ENCODE results near the gene TRMT11. TPM values are rescaled to one million over a fixed set of nuclear protein-coding genes. Genes with fewer than 3 reads are reported as not detected.

Gene TRMT11
- total and polyA plus RNA-seq, 9 of the 15 experiments (the other 6 are each of a cell fraction or from before 2014, with no cell fraction given) = 38.8 to 88.0 (median 59.8) TPM

DNA sequence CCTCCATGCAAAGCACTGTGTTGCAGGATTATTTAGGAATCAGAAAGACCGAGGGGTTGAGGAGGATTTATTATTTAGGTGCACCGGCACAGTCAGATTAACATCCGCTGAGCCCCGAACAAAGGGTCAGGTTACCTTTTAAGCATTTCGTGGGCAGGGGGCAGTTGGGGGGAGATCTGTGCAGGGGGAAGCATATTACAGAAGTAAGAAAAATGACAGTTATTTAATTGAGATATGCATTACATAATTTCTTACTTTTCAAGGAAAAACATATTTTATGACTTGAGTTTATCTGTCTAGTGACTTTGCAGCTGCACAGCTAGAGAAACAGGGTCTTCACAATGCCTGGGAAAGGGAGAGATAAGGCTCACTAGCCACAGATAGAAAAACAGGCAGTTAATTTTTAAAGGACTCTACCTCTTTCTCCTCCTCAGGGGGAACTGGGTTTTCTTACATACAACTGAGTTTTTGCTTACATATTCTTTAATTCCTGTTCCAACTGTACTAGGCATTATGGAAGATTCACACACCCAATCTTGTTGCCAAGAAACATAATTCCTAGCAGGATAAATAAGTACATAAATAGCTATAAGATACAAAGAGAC, 31.5 kb upstream of the TRMT11 start (continued):
- TF ChIP-seq, protein P1, sequence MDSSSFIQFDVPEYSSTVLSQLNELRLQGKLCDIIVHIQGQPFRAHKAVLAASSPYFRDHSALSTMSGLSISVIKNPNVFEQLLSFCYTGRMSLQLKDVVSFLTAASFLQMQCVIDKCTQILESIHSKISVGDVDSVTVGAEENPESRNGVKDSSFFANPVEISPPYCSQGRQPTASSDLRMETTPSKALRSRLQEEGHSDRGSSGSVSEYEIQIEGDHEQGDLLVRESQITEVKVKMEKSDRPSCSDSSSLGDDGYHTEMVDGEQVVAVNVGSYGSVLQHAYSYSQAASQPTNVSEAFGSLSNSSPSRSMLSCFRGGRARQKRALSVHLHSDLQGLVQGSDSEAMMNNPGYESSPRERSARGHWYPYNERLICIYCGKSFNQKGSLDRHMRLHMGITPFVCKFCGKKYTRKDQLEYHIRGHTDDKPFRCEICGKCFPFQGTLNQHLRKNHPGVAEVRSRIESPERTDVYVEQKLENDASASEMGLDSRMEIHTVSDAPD (CRISPR knock-in tag; IDR thresholded peaks at IDR 0.05) = no peak
- TF ChIP-seq ZNF785 (CRISPR knock-in tag; IDR thresholded peaks at IDR 0.05) (no peak), DNMT1 (IDR thresholded peaks at IDR 0.05) (no peak), POLR2H (tag; IDR thresholded peaks at IDR 0.05; ENCODE audit: low read depth) (no peak), ZNF830 (CRISPR knock-in tag; IDR thresholded peaks at IDR 0.05) (no peak), POU5F1 (IDR thresholded peaks at IDR 0.05; ENCODE audit: borderline replicate concordance, low read depth, low read length, partially characterized antibody) (no peak), ETV6 (IDR thresholded peaks at IDR 0.05; ENCODE audit: borderline replicate concordance in 1 of 2, low read depth in 2 of 2, low read length in 1 of 2) (no peak), ETV6 (CRISPR knock-in tag; IDR thresholded peaks at IDR 0.05; ENCODE audit: borderline replicate concordance) (no peak), POLR3G (IDR thresholded peaks at IDR 0.05; ENCODE audit: extremely low read depth, insufficient read length, insufficient replicate concordance) (no peak), ZNF146 (CRISPR knock-in tag; IDR thresholded peaks at IDR 0.05; ENCODE audit: unreplicated experiment) (peak; percentile 57), NCOA1 (IDR thresholded peaks at IDR 0.05; ENCODE audit: low read depth) (peak; percentile 10; the same call in 1 of the 2 replicates), NCOR1 (IDR thresholded peaks at IDR 0.05) (peak; percentile 70)
- TF ChIP-seq, protein P2, sequence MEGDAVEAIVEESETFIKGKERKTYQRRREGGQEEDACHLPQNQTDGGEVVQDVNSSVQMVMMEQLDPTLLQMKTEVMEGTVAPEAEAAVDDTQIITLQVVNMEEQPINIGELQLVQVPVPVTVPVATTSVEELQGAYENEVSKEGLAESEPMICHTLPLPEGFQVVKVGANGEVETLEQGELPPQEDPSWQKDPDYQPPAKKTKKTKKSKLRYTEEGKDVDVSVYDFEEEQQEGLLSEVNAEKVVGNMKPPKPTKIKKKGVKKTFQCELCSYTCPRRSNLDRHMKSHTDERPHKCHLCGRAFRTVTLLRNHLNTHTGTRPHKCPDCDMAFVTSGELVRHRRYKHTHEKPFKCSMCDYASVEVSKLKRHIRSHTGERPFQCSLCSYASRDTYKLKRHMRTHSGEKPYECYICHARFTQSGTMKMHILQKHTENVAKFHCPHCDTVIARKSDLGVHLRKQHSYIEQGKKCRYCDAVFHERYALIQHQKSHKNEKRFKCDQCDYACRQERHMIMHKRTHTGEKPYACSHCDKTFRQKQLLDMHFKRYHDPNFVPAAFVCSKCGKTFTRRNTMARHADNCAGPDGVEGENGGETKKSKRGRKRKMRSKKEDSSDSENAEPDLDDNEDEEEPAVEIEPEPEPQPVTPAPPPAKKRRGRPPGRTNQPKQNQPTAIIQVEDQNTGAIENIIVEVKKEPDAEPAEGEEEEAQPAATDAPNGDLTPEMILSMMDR (IDR thresholded peaks at IDR 0.05 in 2 of 3, conservative IDR thresholded peaks at IDR 0.05 in 1 of 3; ENCODE audit: insufficient read depth in 2 of 3, low read depth in 1 of 3, low read length in 3 of 3) = no peak
- TF ChIP-seq, protein P3, sequence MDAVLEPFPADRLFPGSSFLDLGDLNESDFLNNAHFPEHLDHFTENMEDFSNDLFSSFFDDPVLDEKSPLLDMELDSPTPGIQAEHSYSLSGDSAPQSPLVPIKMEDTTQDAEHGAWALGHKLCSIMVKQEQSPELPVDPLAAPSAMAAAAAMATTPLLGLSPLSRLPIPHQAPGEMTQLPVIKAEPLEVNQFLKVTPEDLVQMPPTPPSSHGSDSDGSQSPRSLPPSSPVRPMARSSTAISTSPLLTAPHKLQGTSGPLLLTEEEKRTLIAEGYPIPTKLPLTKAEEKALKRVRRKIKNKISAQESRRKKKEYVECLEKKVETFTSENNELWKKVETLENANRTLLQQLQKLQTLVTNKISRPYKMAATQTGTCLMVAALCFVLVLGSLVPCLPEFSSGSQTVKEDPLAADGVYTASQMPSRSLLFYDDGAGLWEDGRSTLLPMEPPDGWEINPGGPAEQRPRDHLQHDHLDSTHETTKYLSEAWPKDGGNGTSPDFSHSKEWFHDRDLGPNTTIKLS (IDR thresholded peaks at IDR 0.05; ENCODE audit: borderline replicate concordance, low read depth) = no peak
- TF ChIP-seq, protein P4, sequence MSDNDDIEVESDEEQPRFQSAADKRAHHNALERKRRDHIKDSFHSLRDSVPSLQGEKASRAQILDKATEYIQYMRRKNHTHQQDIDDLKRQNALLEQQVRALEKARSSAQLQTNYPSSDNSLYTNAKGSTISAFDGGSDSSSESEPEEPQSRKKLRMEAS (CRISPR knock-in tag; IDR thresholded peaks at IDR 0.05) = no peak
- TF ChIP-seq, protein P5, sequence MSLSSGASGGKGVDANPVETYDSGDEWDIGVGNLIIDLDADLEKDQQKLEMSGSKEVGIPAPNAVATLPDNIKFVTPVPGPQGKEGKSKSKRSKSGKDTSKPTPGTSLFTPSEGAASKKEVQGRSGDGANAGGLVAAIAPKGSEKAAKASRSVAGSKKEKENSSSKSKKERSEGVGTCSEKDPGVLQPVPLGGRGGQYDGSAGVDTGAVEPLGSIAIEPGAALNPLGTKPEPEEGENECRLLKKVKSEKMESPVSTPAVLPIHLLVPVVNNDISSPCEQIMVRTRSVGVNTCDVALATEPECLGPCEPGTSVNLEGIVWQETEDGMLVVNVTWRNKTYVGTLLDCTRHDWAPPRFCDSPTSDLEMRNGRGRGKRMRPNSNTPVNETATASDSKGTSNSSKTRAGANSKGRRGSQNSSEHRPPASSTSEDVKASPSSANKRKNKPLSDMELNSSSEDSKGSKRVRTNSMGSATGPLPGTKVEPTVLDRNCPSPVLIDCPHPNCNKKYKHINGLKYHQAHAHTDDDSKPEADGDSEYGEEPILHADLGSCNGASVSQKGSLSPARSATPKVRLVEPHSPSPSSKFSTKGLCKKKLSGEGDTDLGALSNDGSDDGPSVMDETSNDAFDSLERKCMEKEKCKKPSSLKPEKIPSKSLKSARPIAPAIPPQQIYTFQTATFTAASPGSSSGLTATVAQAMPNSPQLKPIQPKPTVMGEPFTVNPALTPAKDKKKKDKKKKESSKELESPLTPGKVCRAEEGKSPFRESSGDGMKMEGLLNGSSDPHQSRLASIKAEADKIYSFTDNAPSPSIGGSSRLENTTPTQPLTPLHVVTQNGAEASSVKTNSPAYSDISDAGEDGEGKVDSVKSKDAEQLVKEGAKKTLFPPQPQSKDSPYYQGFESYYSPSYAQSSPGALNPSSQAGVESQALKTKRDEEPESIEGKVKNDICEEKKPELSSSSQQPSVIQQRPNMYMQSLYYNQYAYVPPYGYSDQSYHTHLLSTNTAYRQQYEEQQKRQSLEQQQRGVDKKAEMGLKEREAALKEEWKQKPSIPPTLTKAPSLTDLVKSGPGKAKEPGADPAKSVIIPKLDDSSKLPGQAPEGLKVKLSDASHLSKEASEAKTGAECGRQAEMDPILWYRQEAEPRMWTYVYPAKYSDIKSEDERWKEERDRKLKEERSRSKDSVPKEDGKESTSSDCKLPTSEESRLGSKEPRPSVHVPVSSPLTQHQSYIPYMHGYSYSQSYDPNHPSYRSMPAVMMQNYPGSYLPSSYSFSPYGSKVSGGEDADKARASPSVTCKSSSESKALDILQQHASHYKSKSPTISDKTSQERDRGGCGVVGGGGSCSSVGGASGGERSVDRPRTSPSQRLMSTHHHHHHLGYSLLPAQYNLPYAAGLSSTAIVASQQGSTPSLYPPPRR (CRISPR knock-in tag; IDR thresholded peaks at IDR 0.05; ENCODE audit: borderline replicate concordance) = no peak
- TF ChIP-seq, protein P6, sequence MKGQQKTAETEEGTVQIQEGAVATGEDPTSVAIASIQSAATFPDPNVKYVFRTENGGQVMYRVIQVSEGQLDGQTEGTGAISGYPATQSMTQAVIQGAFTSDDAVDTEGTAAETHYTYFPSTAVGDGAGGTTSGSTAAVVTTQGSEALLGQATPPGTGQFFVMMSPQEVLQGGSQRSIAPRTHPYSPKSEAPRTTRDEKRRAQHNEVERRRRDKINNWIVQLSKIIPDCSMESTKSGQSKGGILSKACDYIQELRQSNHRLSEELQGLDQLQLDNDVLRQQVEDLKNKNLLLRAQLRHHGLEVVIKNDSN (CRISPR knock-in tag; IDR thresholded peaks at IDR 0.05) = no peak

Measured in K562 (cell line).